Muscle layer of colon (tissue), 2 donors: ENCODE data around the gene CRYBG1.

Experiments
- H3K27ac ChIP-seq: one replicate; pipeline ENCODE4 v1.7.0; 2013; ENCODE audit warnings: low read depth, mild to moderate bottlenecking, low read length, moderate library complexity
- H3K27me3 ChIP-seq, 2 donors: one replicate each; pipeline ENCODE4 v1.7.0; 2013; ENCODE audit warnings: low read length in 2 of 2, mild to moderate bottlenecking in 2 of 2; ENCODE audit not compliant: insufficient read depth in 2 of 2, control insufficient read depth in 1 of 2
- H3K36me3 ChIP-seq: one replicate; pipeline ENCODE4 v1.7.0; 2013; ENCODE audit warnings: mild to moderate bottlenecking, low read length; ENCODE audit not compliant: insufficient read depth
- H3K4me1 ChIP-seq: one replicate; pipeline ENCODE4 v1.7.0; 2013; ENCODE audit warnings: mild to moderate bottlenecking, low read length; ENCODE audit not compliant: insufficient read depth
- H3K4me3 ChIP-seq, 2 donors: one replicate each; pipeline ENCODE4 v1.7.0; 2013; ENCODE audit warnings: low read length in 2 of 2, low read depth in 1 of 2, mild to moderate bottlenecking in 1 of 2, moderate library complexity in 1 of 2
- H3K9ac ChIP-seq: one replicate; pipeline ENCODE4 v1.7.0; 2013; ENCODE audit warnings: low read length
- H3K9me3 ChIP-seq: one replicate; pipeline ENCODE4 v1.7.0; 2013; ENCODE audit warnings: mild to moderate bottlenecking, low read length
- donor health status: abdominal sarcoma.
- donor health status: Adenocarcinoma of cecum.

CRYBG1 gene

GRCh38 chr6:106520711-106521401, 160.3 kb downstream of the CRYBG1 start:
- Histone ChIP-seq H3K4me3 (no peak overlapping the region), H3K36me3 (no peaks in the 10 kb centered on the region), H3K27ac (no peak overlapping the region), H3K9me3 (no peaks in the 10 kb centered on the region), H3K4me1 (peaks cover 7% of the 10 kb centered on the region), H3K9ac (no peak overlapping the region), H3K27me3 (no peaks in the 10 kb centered on the region)

DNA sequence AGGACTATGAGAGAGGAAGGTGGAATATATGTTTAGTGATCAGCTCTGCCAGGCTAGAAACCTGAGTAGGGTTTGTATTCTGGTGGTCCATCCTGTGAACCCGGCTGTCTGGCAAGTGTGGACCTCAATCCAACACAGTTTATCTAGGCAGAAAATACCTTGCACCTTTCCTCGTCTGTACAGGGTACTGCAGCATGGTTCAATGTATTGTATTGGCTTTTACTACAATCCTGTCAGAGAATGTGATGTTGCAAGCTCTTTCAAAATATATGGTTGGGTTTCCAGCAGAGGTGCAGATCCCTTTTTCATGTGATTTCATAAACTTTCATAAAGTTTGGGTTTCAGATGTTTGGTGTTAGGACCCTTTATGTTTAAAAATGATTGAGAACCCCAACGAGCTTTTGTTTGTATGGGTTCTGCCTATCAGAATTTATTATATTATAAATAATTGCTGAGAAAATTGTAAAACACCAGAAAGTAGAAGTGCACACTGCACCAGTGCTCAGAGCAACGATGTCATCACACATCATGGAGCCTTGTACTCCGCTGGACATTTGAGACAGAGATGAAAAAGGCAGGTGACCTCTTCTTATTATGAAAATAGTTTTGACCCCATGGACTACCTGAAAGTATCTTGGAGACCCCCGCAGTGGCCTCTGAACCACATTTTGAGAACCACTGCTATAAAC, 162.2 kb downstream of the CRYBG1 start:
- no peak overlapping the region for H3K9ac ChIP-seq
- no peak overlapping the region for H3K4me3 ChIP-seq
- H3K27ac ChIP-seq, result no peak overlapping the region
- H3K9me3 ChIP-seq, result no peaks in the 10 kb centered on the region
- H3K36me3 ChIP-seq, result no peaks in the 10 kb centered on the region
- H3K4me1 ChIP-seq, result peaks cover 7% of the 10 kb centered on the region
- no peaks in the 10 kb centered on the region for H3K27me3 ChIP-seq

- peak overlapping the region; percentile 13 for H3K9ac ChIP-seq
- no peaks in the 10 kb centered on the region for H3K9me3 ChIP-seq
- peaks cover 7% of the 10 kb centered on the region for H3K4me1 ChIP-seq
- H3K27ac ChIP-seq, result no peak overlapping the region
- no peaks in the 10 kb centered on the region for H3K36me3 ChIP-seq
- H3K27me3 ChIP-seq, result no peaks in the 10 kb centered on the region
- peak overlapping the region in 1 of 2 donors; percentile 25 for H3K4me3 ChIP-seq
Observed at GRCh38 chr6:106525107-106525881, 164.8 kb downstream of the CRYBG1 start.

GRCh38 chr6:106525882-106526275, 165.4 kb downstream of the CRYBG1 start:
- no peaks in the 10 kb centered on the region for H3K36me3 ChIP-seq
- no peak overlapping the region for H3K27ac ChIP-seq
- H3K9ac ChIP-seq, result no peak overlapping the region
- H3K27me3 ChIP-seq, result no peaks in the 10 kb centered on the region
- H3K4me1 ChIP-seq, result peaks cover 7% of the 10 kb centered on the region
- no peak overlapping the region for H3K4me3 ChIP-seq
- no peaks in the 10 kb centered on the region for H3K9me3 ChIP-seq

- Histone ChIP-seq H3K27ac (no peak overlapping the region), H3K9me3 (no peaks in the 10 kb centered on the region), H3K4me1 (peaks cover 7% of the 10 kb centered on the region), H3K36me3 (no peaks in the 10 kb centered on the region), H3K4me3 (no peak overlapping the region), H3K27me3 (no peaks in the 10 kb centered on the region), H3K9ac (no peak overlapping the region)
Observed at GRCh38 chr6:106527117-106527516, 166.6 kb downstream of the CRYBG1 start.

- H3K36me3 ChIP-seq, result no peaks in the 10 kb centered on the region
- H3K27ac ChIP-seq, result no peak overlapping the region
- no peaks in the 10 kb centered on the region for H3K27me3 ChIP-seq
- H3K9me3 ChIP-seq, result no peaks in the 10 kb centered on the region
- peaks cover 7% of the 10 kb centered on the region for H3K4me1 ChIP-seq
- no peak overlapping the region for H3K9ac ChIP-seq
- H3K4me3 ChIP-seq, result no peak overlapping the region
Observed at GRCh38 chr6:106527979-106528378, 167.5 kb downstream of the CRYBG1 start.

- Histone ChIP-seq H3K27me3 (no peaks in the 10 kb centered on the region), H3K4me1 (peaks cover 7% of the 10 kb centered on the region), H3K36me3 (no peaks in the 10 kb centered on the region), H3K9ac (no peak overlapping the region), H3K4me3 (no peak overlapping the region), H3K9me3 (no peaks in the 10 kb centered on the region), H3K27ac (no peak overlapping the region)
Observed at GRCh38 chr6:106528521-106528920, 168.0 kb downstream of the CRYBG1 start.

DNA sequence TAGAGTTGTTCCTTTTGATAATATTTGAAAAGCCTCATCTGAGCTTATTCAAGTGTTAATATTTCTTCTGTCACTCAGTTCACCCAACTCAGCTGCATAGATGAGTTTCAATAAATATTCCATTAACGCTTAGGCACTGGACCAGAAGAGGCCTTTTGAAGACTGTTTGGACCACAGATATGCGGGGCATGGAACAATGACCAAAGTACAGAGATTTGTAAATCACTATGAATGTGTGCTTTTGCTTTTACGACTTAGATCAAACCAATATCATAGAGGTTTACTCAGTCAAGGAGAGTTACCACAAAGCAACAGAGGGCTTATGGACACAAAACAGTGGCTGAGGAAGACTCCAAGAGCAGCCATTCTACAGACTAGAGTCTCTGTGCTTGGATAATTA, 168.9 kb downstream of the CRYBG1 start:
- Histone ChIP-seq H3K36me3 (no peaks in the 10 kb centered on the region), H3K4me3 (no peak overlapping the region), H3K9me3 (no peaks in the 10 kb centered on the region), H3K4me1 (peaks cover 7% of the 10 kb centered on the region), H3K27me3 (no peaks in the 10 kb centered on the region), H3K9ac (no peak overlapping the region), H3K27ac (no peak overlapping the region)

- Histone ChIP-seq H3K27ac (no peak overlapping the region), H3K36me3 (no peaks in the 10 kb centered on the region), H3K4me1 (peaks cover 3% of the 10 kb centered on the region), H3K4me3 (no peak overlapping the region), H3K27me3 (no peaks in the 10 kb centered on the region), H3K9me3 (no peaks in the 10 kb centered on the region), H3K9ac (no peak overlapping the region)
Observed at GRCh38 chr6:106530026-106530425, 169.5 kb downstream of the CRYBG1 start.

DNA sequence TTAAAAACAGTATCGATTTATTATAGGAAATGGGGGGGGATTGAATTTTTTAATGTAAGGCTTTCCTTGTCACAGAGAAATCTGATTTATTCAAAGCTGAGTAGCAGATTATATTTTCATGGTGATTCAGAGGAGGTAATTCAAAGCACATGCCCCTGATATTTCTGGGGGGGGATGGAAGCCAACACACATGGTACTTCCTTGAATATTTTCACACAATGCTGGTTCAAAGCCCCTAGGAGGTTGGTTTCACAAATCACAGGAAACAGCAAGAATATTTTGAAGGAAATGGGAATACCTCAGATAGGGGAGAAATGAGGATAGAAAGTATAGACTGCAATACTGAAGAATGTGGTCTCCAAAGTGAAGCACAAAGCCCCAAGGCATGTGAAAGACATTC, 170.0 kb downstream of the CRYBG1 start:
- H3K9ac ChIP-seq, result no peak overlapping the region
- H3K4me3 ChIP-seq, result no peak overlapping the region
- no peaks in the 10 kb centered on the region for H3K4me1 ChIP-seq
- H3K27ac ChIP-seq, result no peak overlapping the region
- H3K9me3 ChIP-seq, result no peaks in the 10 kb centered on the region
- no peaks in the 10 kb centered on the region for H3K27me3 ChIP-seq
- H3K36me3 ChIP-seq, result no peaks in the 10 kb centered on the region

DNA sequence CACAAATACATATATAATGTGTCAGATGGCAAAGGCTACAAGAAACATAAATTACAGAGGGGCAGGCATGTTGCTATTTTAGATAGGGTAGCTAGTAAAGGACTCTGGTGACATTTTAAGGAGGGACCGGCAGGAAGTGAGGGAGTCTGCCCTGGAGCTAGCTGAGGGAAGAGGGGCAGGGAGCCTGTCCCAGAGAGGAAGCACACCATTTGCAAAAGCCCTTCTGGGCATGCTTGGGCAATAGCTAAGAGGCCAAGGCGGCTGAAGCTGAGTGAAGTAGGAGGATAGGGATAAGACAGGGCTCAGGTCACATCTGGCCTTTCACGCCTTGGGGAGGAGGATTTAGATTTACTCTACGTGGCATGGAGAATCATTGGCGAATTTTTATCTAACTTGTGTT, 172.5 kb downstream of the CRYBG1 start:
- H3K36me3 ChIP-seq, result no peaks in the 10 kb centered on the region

More for the DNA sequence above, 172.5 kb downstream of the CRYBG1 start:
- no peak overlapping the region for H3K27ac ChIP-seq
- H3K4me3 ChIP-seq, result no peak overlapping the region
- H3K9ac ChIP-seq, result no peak overlapping the region
- no peaks in the 10 kb centered on the region for H3K9me3 ChIP-seq
- no peaks in the 10 kb centered on the region for H3K27me3 ChIP-seq
- no peaks in the 10 kb centered on the region for H3K4me1 ChIP-seq
